GM21576 (cell line): ENCODE results near the gene G2E3.
A peak's percentile ranks its signal among the peaks of the same experiment; 100 is the strongest.
"Not testable (repeated sequence)": the region's sequence is repeated elsewhere in the genome, so short reads cannot be mapped to it uniquely, and the experiment has no call there.

Experiments
- ATAC-seq: cut with Tn5 transposase; IDR thresholded peaks from one replicate; pipeline ENCODE4 v1.9.1; 2021; ENCODE audit warnings: mild to moderate bottlenecking, moderate library complexity; ENCODE audit not compliant: unreplicated experiment

Gene G2E3

GRCh38 chr14:30600922-30601918, 42.3 kb downstream of the G2E3 start:
- no peak for ATAC-seq

- no peak for ATAC-seq
Measured at GRCh38 chr14:30603402-30603801, 44.4 kb downstream of the G2E3 start.

GRCh38 chr14:30604696-30605095, 45.7 kb downstream of the G2E3 start:
- ATAC-seq = not testable (repeated sequence)

- ATAC-seq = no peak
Measured at GRCh38 chr14:30607156-30607780, 48.3 kb downstream of the G2E3 start.

- ATAC-seq = no peak
Measured at GRCh38 chr14:30608533-30609006, 49.6 kb downstream of the G2E3 start.

- no peak for ATAC-seq
Measured at GRCh38 chr14:30610787-30611343, 51.9 kb downstream of the G2E3 start.

GRCh38 chr14:30614155-30614554, 55.2 kb downstream of the G2E3 start:
- no peak for ATAC-seq

GRCh38 chr14:30620178-30620577, 61.2 kb downstream of the G2E3 start:
- peak; percentile 39 for ATAC-seq

GRCh38 chr14:30621354-30621939, 62.5 kb downstream of the G2E3 start:
- ATAC-seq = no peak

- peak; percentile 92 for ATAC-seq
Measured at GRCh38 chr14:30621940-30622830, 63.2 kb downstream of the G2E3 start, which contains the start of gene SCFD1. SCFD1 (plus strand) TSS chr14:30622319; CDS start chr14:30622339, 20 bp downstream.

- ATAC-seq = no peak
Measured at GRCh38 chr14:30623412-30624131, 64.6 kb downstream of the G2E3 start.

GRCh38 chr14:30624132-30624423, 65.1 kb downstream of the G2E3 start:
- ATAC-seq = no peak

GRCh38 chr14:30625533-30625932, 66.6 kb downstream of the G2E3 start:
- ATAC-seq = no peak

- ATAC-seq = not testable (repeated sequence)
Measured at GRCh38 chr14:30629432-30629831, 70.5 kb downstream of the G2E3 start.

- no peak for ATAC-seq
Measured at GRCh38 chr14:30630248-30630647, 71.3 kb downstream of the G2E3 start.

GRCh38 chr14:30632730-30633129, 73.8 kb downstream of the G2E3 start:
- ATAC-seq = no peak

- no peak for ATAC-seq
Measured at GRCh38 chr14:30638926-30639325, 80.0 kb downstream of the G2E3 start.

GRCh38 chr14:30641207-30641606, 82.2 kb downstream of the G2E3 start:
- ATAC-seq = no peak

GRCh38 chr14:30644462-30644861, 85.5 kb downstream of the G2E3 start:
- not testable (repeated sequence) for ATAC-seq

- ATAC-seq = no peak
Measured at GRCh38 chr14:30645600-30645999, 86.6 kb downstream of the G2E3 start.
